LHCN-M2 (cell line): ENCODE results near the gene SAMHD1. TPM values are rescaled to one million over a fixed set of nuclear protein-coding genes. Genes with fewer than 3 reads are reported as not detected.
"Not testable (repeated sequence)": the region's sequence is repeated elsewhere in the genome, so short reads cannot be mapped to it uniquely, and the experiment has no call there.

Source experiments
- DNase-seq: peaks from one replicate; pipeline ENCODE4 v3.0.0-alpha.2; 2012; ENCODE audit warnings: low read depth
- polyA plus RNA-seq: library from polyadenylated mRNA; unstranded; fragments of >200 nt; gene quantifications from one replicate; pipeline ENCODE4 v1.2.1, GENCODE V29; 2012; ENCODE audit warnings: missing spikeins
- total RNA-seq: library from RNA; depleted of rRNA; stranded (reverse); fragments of >200 nt; gene quantifications from 2 replicates; pipeline ENCODE4 v1.2.3, GENCODE V29; 2014; rRNA removed

Gene SAMHD1
- 12.6 and 21.5 TPM in 2 replicates for total RNA-seq
- polyA plus RNA-seq: 4.7 TPM

DNA sequence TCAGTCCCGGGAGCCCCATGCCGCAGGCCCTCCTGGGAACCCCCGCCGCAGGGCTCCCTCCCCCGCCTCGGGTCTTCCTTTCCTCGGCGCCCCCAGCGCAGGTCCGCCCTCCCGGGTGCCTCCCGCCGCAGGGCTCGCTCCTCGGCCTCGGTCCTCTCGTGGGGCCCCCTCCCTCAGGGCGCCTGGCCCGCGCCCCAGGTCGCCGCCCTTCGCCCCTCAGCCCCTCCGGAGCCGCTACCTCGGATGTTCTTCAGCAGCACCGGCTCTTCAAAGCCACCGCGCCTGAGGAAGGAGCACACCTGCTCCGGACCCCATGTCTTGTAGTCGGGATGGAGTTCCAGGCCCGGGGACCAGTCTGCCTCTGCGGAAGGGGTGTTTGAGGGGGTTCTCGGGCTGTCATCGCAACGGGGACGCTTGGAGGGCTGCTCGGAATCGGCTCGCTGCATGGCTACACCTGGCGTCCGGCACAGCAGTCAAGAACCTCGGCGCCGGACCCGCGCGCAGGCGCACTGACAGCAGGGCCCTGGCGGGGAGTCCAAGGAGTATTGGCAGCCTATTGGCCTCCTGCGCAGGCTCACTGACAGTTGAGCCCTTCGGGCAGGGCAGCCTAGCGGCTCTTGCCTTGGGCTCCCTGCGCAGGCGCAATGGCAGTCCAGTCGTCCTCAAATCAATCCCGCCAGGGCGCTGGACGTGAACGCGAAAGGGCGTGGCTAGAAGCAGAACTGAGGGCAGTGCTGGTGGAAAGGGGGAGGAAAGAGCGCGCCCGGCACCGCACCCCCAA, at the start of gene SAMHD1:
Gene SAMHD1 (minus strand): TSS at position 511 of the 781 bp plus-strand sequence. CDS start 65 bp downstream, at position 446.
- peak; percentile 97 for DNase-seq

DNA sequence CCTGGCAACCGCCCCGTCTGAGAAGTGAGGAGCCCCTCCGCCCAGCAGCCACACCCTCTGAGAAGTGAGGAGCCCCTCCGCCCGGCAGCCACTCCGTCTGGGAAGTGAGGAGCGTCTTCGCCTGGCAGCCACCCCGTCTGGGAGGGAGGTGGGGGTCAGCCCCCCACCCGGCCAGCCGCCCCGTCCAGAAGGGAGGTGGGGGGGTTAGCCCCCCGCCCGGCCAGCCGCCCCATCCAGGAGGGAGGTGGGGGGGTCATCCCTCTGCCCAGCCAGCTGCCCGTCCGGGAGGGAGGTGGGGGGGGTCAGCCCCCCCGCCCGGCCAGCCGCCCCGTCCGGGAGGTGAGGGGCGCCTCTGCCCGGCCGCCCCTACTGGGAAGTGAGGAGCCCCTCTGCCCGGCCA, 48.7 kb upstream of the SAMHD1 start:
- not testable (repeated sequence) for DNase-seq

DNA sequence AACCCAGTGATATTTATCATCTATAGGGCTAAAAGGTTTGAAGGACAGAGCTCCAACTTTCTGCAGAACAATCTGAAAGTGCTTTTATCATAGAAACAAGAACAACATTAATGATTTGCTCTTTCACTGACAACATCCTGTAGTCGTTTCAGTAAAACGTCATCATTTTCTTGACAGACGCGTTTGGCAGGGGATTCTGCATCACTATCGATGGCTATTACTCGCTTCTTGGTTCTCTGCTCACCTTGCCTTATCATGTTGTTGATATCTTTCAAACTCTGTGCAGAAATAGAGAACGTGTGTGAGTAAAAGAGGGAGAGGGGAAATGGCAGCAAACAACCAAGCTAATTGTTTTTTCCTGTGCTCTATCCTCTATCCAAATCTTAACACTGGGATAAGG, 47.1 kb upstream of the SAMHD1 start:
- DNase-seq: no peak

DNA sequence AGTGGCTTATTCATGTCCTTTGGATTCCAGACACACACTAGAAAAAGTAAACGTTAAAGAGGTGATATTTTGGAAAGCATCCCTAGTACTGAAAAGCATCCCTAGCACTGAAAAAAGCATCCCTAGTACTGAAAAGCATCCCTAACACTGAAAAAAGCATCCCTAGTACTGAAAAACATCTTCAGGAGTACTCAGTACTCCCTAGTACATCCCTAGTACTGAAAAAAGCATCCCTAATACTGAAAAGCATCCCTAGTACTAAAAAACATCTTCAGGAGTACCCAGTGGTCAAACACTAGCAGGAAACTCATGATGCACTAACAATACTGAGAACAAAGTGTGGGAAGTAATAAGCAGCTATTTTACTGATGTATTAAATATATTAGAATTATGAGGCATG, 45.6 kb upstream of the SAMHD1 start:
- no peak for DNase-seq

DNA sequence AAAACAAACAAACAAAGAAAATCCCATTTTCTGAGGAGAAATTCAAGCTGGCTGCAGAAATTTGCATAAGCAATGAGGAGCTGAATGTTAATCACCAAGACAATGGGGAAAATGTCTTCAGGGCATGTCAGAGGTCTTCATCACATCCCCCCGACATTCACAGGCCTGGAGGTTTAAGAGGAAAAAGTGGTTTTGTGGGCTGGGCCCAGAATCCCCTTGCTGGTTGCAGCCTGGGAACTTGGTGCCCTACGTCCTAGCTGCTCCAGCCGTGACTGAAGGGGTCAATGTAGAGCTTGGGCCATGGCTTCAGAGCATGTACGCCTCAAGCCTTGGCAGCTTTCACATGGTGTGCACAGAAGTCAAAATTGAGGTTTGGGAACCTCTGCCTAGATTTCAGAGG, 42.7 kb upstream of the SAMHD1 start:
- DNase-seq: not testable (repeated sequence)

DNA sequence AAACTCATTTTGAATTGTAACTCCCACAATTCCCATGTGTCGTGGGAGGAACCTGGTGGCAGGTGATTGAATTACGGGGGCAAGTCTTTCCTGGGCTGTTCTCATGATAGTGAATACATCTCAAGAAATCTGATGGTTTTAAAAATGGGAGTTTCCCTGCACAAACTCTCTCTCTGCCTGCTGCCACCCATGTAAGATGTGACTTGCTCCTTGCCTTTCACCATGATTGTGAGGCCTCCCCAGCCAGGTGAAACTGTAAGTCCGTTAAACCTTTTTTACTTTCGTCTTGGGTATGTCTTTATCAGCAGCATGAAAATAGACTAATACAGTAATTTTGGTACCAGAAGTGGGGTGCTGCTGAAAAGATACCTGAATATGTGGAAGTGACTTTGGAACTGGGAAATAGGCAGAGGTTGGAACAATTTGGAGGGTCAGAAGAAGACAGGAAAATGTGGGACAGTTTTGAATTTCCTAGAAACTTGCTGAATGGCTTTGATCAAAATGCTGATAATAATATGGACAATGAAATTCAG, 41.4 kb upstream of the SAMHD1 start:
- no peak for DNase-seq

DNA sequence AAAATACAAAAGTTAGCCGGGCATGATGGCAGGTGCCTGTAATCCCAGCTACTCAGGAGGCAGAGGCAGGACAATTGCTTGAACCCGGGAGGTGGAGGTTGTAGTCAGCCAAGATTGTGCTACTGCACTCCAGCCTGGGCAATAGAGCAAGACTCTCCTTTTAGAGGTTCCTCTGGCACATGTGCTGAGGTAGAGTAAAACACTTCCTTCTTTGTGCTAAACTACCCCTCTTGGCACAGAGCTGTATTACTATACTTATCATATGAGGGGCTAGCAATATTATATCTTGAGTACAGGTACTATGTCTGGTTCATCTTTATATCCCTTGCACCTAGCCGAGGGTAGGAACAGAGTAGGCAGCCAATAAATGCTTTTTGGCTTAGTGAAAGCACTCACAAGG, 40.2 kb upstream of the SAMHD1 start:
- DNase-seq: no peak

DNA sequence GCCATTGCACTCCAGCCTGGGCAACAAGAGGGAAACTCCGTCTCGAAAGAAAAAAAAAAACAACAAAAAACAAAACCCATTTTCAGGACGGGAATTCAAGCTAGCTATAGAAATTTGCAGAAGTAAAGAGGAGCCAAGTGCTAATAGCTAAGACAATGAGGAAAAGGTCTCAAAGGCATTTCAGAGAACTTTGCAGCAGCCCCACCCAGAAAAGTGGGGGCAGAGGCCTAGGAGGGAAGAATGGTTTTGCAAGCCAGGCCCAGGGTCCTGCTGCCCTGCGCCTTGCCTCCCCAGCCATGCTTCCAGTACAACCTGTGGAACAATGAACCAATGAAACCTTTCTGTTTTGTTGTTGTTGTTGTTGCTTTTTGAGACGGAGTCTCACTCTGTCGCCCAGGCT, 38.3 kb upstream of the SAMHD1 start:
- no peak for DNase-seq

DNA sequence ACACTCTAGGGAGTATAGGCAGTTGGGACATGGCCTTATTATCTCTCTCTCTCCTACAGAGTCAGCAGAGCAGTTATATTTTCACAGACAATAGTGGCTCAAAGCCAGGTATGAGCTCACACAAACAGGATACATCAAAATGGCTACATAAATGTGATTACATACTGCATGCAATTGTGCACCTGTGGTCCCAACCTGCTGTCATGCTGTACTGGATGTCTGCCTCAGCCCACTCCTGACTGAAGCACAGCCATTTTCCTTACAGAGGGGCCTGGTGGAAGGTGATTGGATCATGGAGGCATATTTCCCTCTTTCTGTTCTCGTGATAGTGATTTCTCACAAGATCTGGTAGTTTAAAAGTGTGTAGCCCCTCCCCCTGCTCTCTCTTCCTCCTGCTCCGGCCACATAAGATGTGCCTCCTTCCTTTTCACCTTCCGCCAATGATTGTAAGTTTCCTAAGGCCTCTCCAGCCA, 37.0 kb upstream of the SAMHD1 start:
- DNase-seq: peak; percentile 41

DNA sequence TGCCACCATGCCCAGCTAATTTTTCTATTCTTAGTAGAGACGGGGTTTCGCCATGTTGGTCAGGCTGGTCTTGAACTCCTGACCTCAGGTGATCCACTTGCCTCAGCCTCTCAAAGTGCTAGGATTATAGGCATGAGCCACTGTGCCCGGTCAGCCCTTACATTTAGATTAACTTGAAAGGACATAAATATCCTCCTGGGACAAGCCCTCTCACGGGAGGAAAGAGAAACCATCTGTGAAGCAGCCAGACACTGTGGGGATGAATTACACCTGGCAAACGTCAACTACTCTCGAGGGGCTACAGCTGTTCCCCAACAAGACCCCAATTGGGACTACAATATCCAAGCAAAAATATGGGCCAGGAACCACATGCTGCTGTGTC, 32.7 kb upstream of the SAMHD1 start:
- DNase-seq: no peak

DNA sequence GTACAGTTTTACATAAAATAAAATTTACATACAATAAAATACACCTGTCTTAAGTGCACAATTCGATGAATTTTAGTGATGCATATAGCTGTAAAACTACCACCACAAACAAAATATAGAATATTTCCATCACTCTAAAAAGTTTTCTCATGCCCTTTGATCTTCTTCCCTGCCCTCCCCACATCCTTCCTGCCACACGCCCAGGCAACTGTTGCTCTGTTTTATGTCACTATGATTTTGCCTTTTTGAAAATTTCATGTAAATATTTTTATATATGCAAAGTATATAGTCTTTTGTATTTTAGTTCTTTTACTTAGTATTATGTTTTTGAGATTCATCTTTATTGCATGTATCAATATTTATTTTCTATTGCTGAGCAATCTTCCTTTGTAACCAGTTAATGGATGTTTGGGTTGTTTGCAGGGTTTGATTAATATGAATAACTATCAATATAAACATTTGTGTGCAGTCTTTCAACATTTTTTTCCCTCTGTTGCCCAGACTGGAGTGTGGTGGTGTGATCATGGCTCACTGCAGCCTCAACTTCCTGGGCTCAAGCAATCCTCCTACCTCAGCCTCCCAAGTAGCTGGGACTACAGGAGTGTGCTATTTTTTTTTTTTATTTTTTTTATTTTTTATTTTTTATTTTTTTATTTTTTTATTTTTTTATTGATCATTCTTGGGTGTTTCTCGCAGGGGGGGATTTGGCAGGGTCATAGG, 23.8 kb upstream of the SAMHD1 start:
- no peak for DNase-seq

DNA sequence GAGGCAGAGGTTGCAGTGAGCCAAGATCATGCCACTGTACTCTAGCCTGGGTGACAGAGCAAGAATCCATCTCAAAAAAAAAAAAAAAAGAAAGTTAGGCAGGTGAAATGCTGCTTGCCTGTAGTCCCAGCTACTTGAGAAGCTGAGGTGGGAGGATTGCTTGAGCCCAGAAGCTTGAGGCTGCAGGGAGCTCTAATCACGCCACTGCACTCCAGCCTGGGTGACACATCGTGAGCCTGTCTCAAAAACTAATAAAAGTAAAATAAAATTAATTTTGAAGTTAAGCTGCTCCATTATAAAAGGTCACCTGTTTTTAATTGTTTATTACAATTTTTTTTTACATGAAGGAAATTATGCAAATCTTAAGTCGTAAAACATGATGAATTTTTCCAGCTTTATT, 23.2 kb upstream of the SAMHD1 start:
- no peak for DNase-seq

DNA sequence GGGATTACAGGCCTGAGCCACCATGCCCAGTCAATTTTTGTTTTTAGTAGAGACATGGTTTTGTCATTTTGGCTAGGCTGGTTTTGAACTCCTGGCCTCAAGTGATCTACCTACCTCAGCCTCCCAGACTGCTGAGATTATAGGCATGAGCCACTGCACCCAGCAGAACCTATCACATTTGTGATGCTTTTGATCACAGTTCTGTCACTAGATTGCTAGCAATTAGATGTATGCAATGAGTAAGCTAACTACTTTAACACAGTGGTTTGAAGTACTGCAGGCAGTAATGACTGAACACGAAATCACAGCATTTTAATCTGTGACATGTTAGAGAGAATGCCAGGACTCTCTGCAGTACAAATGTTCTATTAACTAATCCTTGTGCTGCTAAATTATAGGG, 19.6 kb upstream of the SAMHD1 start:
- DNase-seq: no peak

DNA sequence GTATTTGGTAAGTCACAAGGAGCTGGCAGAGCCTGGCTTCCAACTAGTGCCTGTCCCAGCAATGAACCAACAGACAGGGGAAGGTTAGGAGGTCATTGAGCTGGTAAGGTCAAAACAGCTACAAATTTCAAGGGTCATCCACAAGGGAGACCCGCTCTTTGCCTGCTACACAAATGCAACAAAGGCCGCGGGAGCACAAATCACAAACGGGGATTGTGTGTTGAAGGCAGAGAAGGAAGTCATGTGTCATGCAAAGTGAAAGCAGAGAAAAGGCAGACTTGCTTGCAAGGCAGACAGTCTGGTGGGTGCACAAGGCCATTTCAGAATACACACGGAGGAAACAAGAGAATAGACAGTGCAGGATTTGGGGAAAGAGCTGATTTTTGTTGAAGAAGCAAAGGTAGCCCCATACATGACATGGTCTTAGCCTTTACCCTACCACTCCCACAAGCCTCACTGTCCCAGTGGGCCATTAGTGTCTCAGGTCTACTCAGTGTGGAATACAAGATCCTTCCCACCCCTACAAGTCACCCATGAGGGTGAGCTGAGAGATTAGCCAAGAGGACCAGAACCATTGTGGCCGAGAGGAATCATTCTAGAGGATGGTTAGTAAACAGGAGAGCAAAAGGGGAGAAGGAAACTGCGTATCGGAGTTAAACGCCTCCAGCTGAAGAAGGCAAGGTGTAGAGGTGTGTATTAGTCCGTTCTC, 18.1 kb upstream of the SAMHD1 start:
- no peak for DNase-seq

DNA sequence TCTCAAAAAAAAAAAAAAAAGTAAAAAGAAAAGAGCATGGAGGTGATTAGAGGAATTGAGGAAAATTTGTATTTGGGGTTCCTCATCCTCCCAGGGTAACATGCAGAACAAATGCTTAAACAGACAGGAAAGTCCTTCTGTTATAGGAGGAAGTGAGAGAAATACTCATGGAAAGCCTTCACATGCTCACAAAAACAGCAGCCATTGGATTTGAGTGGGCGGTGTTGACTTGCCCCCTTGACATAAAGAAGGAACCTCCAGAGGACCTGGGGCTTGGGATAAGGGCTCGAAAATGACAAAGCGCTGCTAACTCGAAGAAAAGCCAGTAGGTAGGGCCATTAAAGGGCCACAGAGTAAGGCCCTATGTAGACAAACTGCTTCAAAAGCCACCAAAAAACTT, 17.5 kb upstream of the SAMHD1 start:
- no peak for DNase-seq

DNA sequence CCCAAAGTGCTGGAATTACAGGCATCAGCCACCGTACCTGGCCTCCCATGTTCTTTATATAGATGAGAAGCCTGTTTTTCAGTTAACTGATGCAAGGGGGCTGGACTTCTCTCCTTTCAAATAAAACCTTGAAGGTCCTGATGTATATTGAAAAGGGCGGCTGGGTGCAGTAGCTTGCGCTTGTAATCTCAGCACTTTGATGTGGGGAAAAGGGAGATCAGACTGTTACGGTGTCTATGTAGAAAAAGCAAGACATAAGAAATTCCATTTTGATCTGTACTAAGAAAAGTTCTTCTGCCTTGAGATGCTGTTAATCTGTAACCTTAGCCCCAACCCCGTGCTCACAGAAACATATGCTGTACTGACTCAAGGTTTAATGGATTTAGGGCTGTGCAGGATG, 16.1 kb upstream of the SAMHD1 start:
- no peak for DNase-seq

DNA sequence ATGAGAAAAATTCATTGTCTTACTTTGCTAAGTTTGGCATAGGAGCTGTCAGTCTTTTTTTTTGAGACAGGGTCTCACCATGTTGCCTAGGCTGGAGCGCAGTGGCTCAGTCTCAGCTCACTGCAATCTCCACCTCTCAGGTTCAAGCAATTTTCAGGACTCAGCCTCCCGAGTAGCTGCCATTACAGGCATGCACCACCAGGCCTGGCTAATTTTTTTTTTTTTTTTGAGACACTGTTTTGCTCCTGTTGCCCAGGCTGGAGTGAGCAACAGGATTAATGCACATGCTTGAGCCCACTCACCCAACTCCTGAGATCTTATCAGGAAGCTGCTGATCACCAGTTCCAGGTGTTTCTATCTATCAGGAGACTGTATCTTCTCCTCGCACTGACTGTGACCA, 15.5 kb upstream of the SAMHD1 start:
- DNase-seq: not testable (repeated sequence)

DNA sequence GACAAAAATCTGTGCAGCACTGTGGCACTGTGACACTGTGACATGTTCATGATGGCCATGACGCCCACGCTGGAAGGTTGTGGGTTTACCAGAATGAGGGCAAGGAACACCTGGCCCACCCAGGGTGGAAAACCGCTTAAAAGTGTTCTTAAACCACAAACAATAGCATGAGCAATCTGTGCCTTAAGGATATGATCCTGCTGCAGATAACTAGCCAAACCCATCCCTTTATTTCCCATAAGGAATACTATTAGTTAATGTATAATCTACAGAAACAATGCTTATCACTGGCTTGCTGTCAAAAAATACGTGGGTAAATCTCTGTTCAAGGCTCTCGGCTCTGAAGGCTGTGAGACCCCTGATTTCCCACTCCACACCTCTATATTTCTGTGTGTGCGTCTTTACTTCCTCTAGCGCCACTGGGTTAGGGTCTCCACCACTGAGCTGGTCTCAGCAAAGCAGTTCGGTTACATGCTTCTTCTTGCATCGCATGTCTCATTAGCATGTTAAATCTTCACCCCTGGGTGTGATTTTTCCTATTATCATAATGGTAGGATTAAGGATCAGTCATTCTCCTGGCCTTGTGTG, 10.9 kb upstream of the SAMHD1 start:
- not testable (repeated sequence) for DNase-seq

DNA sequence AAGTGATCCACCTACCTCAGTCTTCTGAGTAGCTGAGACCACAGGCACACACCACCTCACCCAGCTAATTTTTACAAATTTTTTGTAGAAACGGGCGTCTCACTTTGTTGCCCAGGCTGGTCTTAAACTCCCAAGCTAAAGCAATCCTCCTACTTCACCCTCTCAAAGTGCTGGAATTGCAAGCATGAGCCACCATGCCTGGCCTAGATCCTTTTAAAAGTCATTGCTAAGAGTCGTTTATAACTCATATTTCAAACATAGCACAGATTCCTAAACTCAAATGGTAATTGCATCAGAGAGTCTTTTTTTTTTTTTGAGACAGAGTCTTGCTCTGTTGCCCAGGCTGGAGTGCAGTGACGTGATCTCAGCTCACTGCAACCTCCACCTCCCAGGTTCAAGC, 7.7 kb upstream of the SAMHD1 start:
- no peak for DNase-seq

DNA sequence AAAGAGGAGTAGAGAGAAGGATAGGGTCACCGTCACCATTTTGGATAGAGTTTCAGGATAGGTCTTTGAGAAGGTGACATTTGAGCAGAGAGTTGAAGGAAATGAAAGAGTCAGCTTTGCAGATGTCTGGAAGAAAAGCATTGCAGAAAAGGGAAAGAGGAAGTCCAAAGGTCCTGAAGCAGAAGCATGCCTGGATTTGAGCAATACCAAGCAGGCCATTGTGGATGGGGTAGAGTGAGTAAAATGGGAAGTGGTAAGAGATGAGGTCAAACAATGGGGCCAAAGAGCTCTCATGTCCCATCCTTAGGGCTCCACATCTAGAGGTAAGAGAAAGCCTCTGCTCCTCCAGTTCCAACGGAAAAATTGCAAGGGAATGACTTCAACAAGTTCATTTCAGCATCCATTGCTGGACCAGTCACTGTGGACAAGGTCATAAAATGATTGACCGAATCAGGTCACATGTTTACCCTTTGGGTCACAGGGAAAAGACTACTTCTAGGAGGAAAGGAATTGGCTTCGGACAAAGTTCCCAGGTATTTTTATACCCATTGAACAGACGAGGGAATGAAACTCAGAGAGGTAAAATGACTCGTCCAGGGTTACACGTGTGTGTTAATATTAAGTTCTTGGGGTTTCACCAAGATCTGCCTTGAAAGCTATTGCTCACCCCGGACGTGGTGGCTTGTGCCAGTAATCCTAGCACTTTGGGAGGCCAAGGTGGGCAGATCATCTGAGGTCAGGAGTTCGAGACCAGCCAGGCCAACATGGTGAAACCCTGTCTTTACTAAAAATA, 6.6 kb upstream of the SAMHD1 start:
- DNase-seq: no peak

DNA sequence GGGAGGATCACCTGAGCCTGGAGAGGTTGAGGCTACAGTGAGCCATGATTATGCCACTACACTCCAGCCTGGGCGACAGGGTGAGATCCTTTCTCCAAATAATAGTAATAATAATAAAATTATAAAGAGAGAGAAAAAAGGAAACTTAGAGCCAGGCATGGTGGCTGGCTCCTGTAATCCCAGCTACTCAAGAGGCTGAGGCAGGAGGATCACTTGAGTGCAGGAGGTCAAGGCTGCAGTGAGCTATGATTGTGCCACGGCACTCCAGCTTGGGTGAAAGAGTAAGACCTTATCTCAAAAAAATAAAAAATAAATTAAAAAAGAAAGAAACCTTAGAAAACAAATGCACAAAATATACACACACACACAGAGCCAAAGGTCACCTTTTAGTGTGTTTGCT, 5.2 kb upstream of the SAMHD1 start:
- no peak for DNase-seq
